OCI-LY1 (cell line): ENCODE results near the gene KCNJ16.

Source experiments
- H2AFZ ChIP-seq: fragments of 200-600 bp; sonication (generic), shearing (Covaris generic); 2 replicates; pipeline ENCODE4 v1.6.0; 2014; ENCODE audit warnings: antibody characterized with exemption, mild to moderate bottlenecking, low read length
- H3F3A ChIP-seq: fragments of 200-600 bp; sonication (generic), shearing (Covaris generic); 2 replicates; pipeline ENCODE4 v1.6.0; 2014; ENCODE audit warnings: mild to moderate bottlenecking, antibody characterized with exemption, low read length, moderate library complexity; ENCODE audit not compliant: insufficient read depth
- H3K27ac ChIP-seq: fragments of 200-600 bp; sonication (generic); 2 replicates; pipeline ENCODE4 v1.5.1; 2014; ENCODE audit warnings: low read length, mixed run types, mild to moderate bottlenecking, low read depth; ENCODE audit not compliant: poor library complexity, severe bottlenecking
- H3K27me3 ChIP-seq: fragments of 200-600 bp; sonication (generic); 2 replicates; pipeline ENCODE4 v1.6.0; 2014; ENCODE audit warnings: antibody characterized with exemption, mild to moderate bottlenecking, low read length, moderate library complexity; ENCODE audit not compliant: insufficient read depth
- H3K36me3 ChIP-seq: fragments of 200-600 bp; sonication (generic); 2 replicates; pipeline ENCODE4 v1.6.1; 2014; ENCODE audit warnings: mild to moderate bottlenecking, antibody characterized with exemption, low read length, moderate library complexity, mixed read lengths; ENCODE audit not compliant: insufficient read depth
- H3K4me1 ChIP-seq: fragments of 200-600 bp; sonication (generic); 2 replicates; pipeline ENCODE4 v1.5.1; 2014; ENCODE audit warnings: mild to moderate bottlenecking, low read length, moderate library complexity; ENCODE audit not compliant: insufficient read depth, severe bottlenecking
- H3K4me2 ChIP-seq: fragments of 200-600 bp; sonication (generic), shearing (Covaris generic); 2 replicates; pipeline ENCODE4 v1.6.1; 2014; ENCODE audit warnings: low read length
- H3K4me3 ChIP-seq: fragments of 200-600 bp; sonication (generic); 2 replicates; pipeline ENCODE4 v1.5.1; 2014; ENCODE audit warnings: low read length, low read depth, mild to moderate bottlenecking, mixed read lengths; ENCODE audit not compliant: poor library complexity, severe bottlenecking
- H3K79me2 ChIP-seq: fragments of 200-600 bp; shearing (Covaris generic); 2 replicates; pipeline ENCODE4 v1.6.1; 2016; ENCODE audit warnings: mixed run types, low read length, mixed read lengths; ENCODE audit not compliant: insufficient read depth
- H3K9ac ChIP-seq: fragments of 200-600 bp; sonication (generic), shearing (Covaris generic); 2 replicates; pipeline ENCODE4 v1.6.1; 2014; ENCODE audit warnings: mild to moderate bottlenecking, low read length, mixed read lengths
- H3K9me2 ChIP-seq: fragments of 200-600 bp; sonication (generic), shearing (Covaris generic); 2 replicates; pipeline ENCODE4 v1.6.1; 2014; ENCODE audit warnings: low read depth, mild to moderate bottlenecking, low read length, mixed read lengths
- H3K9me3 ChIP-seq: fragments of 200-600 bp; shearing (Covaris generic); 2 replicates; pipeline ENCODE4 v1.6.1; 2014; ENCODE audit warnings: low read length, mixed read lengths
- H4K20me1 ChIP-seq: fragments of 200-600 bp; sonication (generic), shearing (Covaris generic); 2 replicates; pipeline ENCODE4 v1.6.0; 2016; ENCODE audit warnings: mild to moderate bottlenecking, low read length; ENCODE audit not compliant: insufficient read depth
- CTCF ChIP-seq: fragments of 200-600 bp; sonication (generic), shearing (Covaris generic); IDR thresholded peaks from 2 replicates; pipeline ENCODE4 v1.5.1; 2017; ENCODE audit warnings: mild to moderate bottlenecking, antibody characterized with exemption, low read length, moderate library complexity, mixed read lengths
- EZH2 ChIP-seq: fragments of 200-600 bp; sonication (generic), shearing (Covaris generic); IDR thresholded peaks from 2 replicates; pipeline ENCODE4 v1.8.0; 2017; ENCODE audit warnings: borderline replicate concordance, mixed run types, mild to moderate bottlenecking, antibody characterized with exemption, low read length, moderate library complexity, mixed read lengths

The KCNJ16 gene

GRCh38 chr17:70173681-70174080 lies 98.7 kb downstream of the KCNJ16 start:
- Histone ChIP-seq H3K36me3 (no peaks in the 10 kb centered on the region), H3K4me2 (no peak overlapping the region), H3K27ac (no peak overlapping the region), H3K27me3 (no peaks in the 10 kb centered on the region), H3K9me3 (no peaks in the 10 kb centered on the region), H3K9ac (no peak overlapping the region), H3K4me1 (peaks cover 13% of the 10 kb centered on the region), H2AFZ (no peak overlapping the region), H3F3A (no peaks in the 10 kb centered on the region), H3K9me2 (no peaks in the 10 kb centered on the region), H3K4me3 (no peak overlapping the region), H3K79me2 (no peaks in the 10 kb centered on the region), H4K20me1 (no peaks in the 10 kb centered on the region)
- TF ChIP-seq EZH2 (no peak), CTCF (no peak)

- Histone ChIP-seq H3F3A (no peaks in the 10 kb centered on the region), H3K9me3 (no peaks in the 10 kb centered on the region), H3K79me2 (no peaks in the 10 kb centered on the region), H3K36me3 (no peaks in the 10 kb centered on the region), H3K27me3 (no peaks in the 10 kb centered on the region; the same call in 1 of the 2 replicates), H3K9me2 (no peaks in the 10 kb centered on the region), H3K4me3 (no peak overlapping the region), H2AFZ (no peak overlapping the region), H3K27ac (no peak overlapping the region), H4K20me1 (no peaks in the 10 kb centered on the region), H3K4me2 (no peak overlapping the region), H3K4me1 (no peaks in the 10 kb centered on the region), H3K9ac (no peak overlapping the region)
- TF ChIP-seq CTCF (no peak), EZH2 (no peak)
Observed at GRCh38 chr17:70181376-70181775, 106.4 kb downstream of the KCNJ16 start.

GRCh38 chr17:70181866-70182265 lies 106.8 kb downstream of the KCNJ16 start:
- Histone ChIP-seq H3K4me3 (no peak overlapping the region), H3K4me1 (no peaks in the 10 kb centered on the region), H3K36me3 (no peaks in the 10 kb centered on the region), H3K27ac (no peak overlapping the region), H3K9me2 (no peaks in the 10 kb centered on the region), H3K4me2 (no peak overlapping the region), H3K79me2 (no peaks in the 10 kb centered on the region), H2AFZ (no peak overlapping the region), H3K9ac (no peak overlapping the region), H3F3A (no peaks in the 10 kb centered on the region), H3K9me3 (no peaks in the 10 kb centered on the region), H4K20me1 (no peaks in the 10 kb centered on the region), H3K27me3 (no peaks in the 10 kb centered on the region; the same call in 1 of the 2 replicates)
- TF ChIP-seq CTCF (no peak), EZH2 (no peak)
